HG03064 (cell line): ENCODE results near the gene CA10.

ENCODE experiments used
- ATAC-seq: cut with Tn5 transposase; IDR thresholded peaks from one replicate; pipeline ENCODE4 v1.9.1; 2021; ENCODE audit warnings: low read depth; ENCODE audit not compliant: unreplicated experiment

CA10 gene

GRCh38 chr17:52049051-52049450, 109.5 kb downstream of the CA10 start:
- ATAC-seq: no peak

DNA sequence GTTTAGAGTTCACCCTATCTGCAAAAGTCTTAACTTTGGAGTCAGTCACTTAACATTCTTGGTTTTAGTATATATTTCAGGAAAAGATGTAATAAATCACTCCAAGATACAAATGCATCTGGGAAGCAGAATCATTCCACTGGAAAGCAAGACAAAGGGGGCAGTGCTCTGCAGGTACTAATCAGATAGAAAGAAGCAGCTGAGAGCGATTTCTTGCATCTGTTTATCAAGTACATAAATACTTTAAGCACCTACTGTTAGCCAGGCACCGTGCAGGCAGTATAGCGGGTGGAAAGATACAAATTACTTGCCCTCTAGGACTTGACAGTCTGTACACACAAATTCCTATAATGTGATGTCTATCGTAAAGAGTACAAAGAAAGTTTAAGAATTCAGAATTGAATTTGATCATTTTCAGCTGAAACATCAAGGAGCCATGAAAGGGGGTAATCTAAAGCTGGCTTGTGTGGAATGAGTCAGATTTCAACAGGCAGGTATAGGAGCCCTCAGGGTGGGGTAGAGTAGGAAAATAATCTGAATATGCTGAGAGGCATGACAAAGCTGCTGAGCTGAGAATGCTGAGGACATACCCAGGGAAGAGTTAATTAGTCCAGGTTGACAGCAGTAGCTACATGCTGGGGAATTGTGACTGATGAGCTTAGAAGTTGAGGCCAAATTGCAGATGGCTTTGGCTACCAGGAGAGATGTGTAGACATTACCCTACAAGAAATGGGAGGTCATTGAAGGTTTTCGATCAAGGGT, 110.2 kb downstream of the CA10 start:
- no peak for ATAC-seq

DNA sequence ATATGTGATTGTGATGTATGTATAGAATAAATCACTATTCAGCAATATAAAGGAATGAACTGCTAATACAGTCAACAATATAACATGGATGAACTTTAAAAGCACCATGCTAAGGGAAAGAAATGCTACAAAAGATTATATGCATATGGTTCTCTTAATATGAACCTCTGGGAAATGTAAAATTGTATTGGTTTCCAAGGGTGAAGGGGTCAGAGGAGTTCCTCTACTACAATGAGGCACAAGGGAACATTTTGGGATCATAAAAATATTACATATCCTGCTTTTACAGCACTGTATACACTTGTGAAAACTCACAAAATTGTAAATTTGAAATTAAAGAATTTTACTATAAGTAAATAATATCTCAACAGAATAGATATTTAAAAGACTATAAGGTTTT, 111.4 kb downstream of the CA10 start:
- ATAC-seq: no peak

DNA sequence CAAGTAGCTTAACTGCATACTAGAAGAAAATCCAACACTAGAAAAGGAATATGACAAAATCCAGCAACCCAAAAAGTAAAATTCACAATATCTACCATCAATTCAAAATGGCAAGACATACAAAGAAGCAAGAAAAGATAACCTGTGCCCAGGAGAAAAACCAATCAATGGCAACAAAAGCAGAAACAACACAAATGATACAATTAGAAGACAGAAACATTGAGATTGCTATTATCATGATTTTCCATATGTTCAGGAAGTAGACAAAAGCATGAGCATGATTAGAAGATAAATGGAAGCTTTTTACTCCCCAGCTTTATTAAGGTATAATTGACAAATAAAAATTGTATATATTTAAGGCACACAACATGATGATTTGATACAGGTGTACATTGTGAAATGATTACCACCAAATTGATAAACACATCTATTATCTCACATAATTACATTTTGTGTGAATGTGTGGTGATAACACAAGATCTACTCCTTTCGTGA, 117.3 kb downstream of the CA10 start:
- ATAC-seq: no peak

GRCh38 chr17:52036416-52036815, 122.1 kb downstream of the CA10 start:
- ATAC-seq: no peak

- no peak for ATAC-seq
Observed at GRCh38 chr17:52035336-52035915, 123.1 kb downstream of the CA10 start.

DNA sequence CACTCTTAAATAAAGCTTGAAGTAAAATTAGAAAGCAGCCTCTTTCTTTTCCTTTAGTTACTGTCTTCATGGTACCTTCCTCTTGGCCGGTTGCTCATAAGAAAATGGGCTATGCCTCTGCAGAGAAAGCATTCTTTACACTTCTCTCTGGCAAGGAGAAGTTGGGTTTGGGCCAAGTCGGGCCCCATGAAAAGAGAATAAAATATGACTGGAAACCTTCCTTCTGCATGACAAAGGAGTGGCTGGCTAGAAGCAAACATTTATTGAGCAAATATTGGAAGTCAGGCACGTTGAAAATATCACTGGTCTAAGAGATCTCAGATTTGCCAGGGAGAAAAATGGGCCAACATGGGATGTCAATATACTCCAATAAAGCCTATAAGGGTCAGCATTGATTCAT, 126.1 kb downstream of the CA10 start:
- no peak for ATAC-seq

- no peak for ATAC-seq
Observed at GRCh38 chr17:52030052-52030451, 128.5 kb downstream of the CA10 start.

- no peak for ATAC-seq
Observed at GRCh38 chr17:52027620-52028295, 130.8 kb downstream of the CA10 start.

GRCh38 chr17:52027081-52027480, 131.4 kb downstream of the CA10 start:
- ATAC-seq: no peak

- no peak for ATAC-seq
Observed at GRCh38 chr17:52026075-52026474, 132.4 kb downstream of the CA10 start.

- ATAC-seq: no peak
Observed at GRCh38 chr17:52025236-52025635, 133.3 kb downstream of the CA10 start.

DNA sequence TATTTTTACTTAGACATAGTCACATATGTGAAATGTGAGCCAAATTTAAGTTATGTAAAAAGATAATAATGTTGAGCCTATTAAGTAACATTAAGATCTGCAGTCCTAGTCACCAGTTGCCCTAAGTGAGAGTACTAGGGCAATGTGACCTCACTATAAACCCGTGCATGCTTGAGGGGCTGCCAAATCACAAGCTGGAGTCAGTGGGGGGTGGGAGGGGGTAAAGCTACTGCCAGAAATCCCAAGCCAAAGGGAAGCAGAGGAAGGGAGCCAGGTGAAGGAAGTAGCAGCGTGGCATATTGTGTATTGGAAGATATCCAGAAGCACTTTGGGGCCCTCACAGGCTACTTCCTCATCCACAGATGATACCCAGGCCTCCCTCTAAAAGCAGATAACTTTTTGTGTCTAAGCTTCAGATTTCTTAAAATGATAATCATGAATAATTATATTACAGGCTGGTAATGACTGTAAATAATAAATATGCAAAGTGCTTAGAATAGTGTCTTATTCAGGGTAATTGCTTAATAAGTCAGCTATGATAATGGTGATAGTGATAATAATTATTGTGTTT, 134.1 kb downstream of the CA10 start:
- no peak for ATAC-seq

- no peak for ATAC-seq
Observed at GRCh38 chr17:52011064-52011463, 147.4 kb downstream of the CA10 start.

- no peak for ATAC-seq
Observed at GRCh38 chr17:51999654-52000053, 158.9 kb downstream of the CA10 start.

GRCh38 chr17:51997723-51998122, 160.8 kb downstream of the CA10 start:
- ATAC-seq: no peak

DNA sequence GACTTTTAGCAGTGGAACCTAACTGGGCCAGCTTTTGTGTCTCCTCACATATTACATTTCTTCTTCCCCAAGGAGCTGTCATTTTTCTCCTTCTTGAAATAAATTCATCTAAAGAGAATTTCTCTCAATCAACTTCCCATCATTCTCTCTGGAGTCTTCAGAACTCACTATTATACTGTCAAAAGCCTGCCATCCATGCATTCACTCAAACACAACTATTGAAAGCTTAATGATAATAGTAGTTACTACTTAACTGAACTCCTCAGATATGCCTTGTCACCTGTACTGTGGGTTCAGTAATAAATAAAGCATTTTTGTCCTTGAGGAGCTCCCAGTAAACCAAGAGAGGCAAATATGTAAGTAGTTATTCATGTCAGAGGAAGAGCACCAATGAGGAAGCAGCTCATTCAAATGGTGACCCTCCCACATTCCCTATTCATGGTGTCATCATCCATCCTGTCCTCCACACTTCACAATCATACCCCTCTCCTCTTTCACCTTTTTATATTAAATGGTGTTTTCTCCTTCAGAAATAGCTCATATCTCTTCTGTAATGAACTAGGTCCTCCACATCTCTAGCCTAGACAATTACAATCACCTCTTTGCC, 162.6 kb downstream of the CA10 start:
- ATAC-seq: no peak

- ATAC-seq: no peak
Observed at GRCh38 chr17:51992864-51993416, 165.6 kb downstream of the CA10 start.

GRCh38 chr17:51971121-51971520, 187.4 kb downstream of the CA10 start:
- no peak for ATAC-seq

DNA sequence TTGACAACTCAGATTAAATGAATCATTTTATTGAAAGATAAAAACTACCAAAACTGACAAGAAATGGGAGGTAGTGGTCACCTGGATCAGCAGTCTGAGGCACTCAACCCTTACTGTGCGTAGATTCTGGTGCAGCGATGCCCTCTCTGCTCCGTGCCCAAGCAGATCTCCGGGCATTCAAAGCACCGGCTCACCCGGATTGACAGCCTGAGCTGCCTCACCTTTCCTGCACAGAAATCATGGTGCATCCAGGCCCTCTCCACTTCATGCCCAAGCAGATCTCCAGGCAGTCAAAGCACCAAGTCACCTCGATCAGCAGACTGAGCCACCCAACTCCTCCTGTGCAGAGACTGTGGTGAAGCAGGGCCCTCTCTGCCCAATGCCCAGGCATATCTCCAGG, 196.8 kb downstream of the CA10 start:
- no peak for ATAC-seq

DNA sequence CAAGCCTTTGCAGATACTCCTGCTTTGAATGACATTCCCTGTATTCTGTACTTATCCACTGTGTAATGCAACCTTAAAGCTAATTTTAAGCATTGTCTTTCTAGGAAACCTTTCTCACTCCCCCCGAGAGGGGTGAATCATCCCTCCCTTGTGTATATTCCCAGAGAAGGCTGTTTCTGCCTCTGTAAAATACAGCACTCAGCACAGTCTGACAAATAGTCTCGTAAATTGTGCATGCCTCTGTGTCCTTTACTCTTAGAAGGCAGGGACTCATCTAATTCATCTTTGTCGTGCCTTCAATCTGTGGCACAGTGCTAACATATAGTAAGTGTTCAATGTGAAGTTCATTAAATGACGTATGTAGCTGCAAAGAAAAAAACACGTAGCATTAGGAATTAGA, 200.7 kb downstream of the CA10 start:
- no peak for ATAC-seq
